PFSK-1 (cell line): ENCODE results near the gene GRK1.

Source experiments
- FOXP2 ChIP-seq: optimal IDR thresholded peaks from 2 replicates; pipeline ENCODE3; 2011; ENCODE audit warnings: borderline replicate concordance, control low read depth, inconsistent platforms; ENCODE audit not compliant: insufficient read depth; ENCODE audit errors: extremely low read length, extremely low read depth
- POLR2AphosphoS5 ChIP-seq: IDR thresholded peaks from 2 replicates; pipeline ENCODE4 v1.6.1; 2012; ENCODE audit warnings: low read depth, mild to moderate bottlenecking, control low read depth, low read length, moderate library complexity
- REST ChIP-seq, 2 experiments: IDR thresholded peaks; 2 replicates each; pipeline versions ENCODE4 v1.6.1 to v1.8.0; 2011 to 2012; ENCODE audit warnings: low read depth in 2 of 2, low read length in 2 of 2, control low read depth in 1 of 2, inconsistent platforms in 1 of 2, mild to moderate bottlenecking in 1 of 2, moderate library complexity in 1 of 2; ENCODE audit not compliant: insufficient read depth in 1 of 2
- SIN3A ChIP-seq: IDR thresholded peaks from 2 replicates; pipeline ENCODE4 v1.6.1; 2012; ENCODE audit warnings: mild to moderate bottlenecking, low read length, moderate library complexity, borderline replicate concordance; ENCODE audit not compliant: insufficient read depth
- TAF1 ChIP-seq: IDR thresholded peaks from 2 replicates; pipeline ENCODE4 v1.6.1; 2012; ENCODE audit warnings: low read length, control low read depth, borderline replicate concordance; ENCODE audit not compliant: insufficient read depth

The GRK1 gene

DNA sequence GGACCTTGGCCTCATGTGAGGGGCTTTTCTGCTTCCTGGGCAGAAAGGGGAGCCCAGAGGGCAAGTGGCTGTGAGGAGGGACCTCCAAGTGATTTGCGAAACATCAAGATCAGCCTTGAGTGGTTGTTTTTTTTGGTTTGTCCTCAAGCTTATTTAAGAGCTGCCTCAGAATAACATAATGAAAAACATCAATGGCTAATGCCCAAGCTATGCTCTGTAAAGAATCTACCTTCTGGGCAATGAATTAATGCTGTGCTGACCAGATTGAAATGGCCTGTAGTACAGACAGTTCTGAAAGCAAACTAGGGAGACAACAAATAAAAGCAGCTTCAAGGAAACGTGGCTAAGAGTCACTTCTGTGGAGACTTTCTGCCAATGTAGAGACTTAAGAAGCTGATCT is 100.3 kb downstream of the GRK1 start:
- TF ChIP-seq FOXP2 (no peak), TAF1 (no peak), REST (IDR thresholded peaks at IDR 0.05; ENCODE audit: insufficient read depth in 1 of 2, low read depth in 2 of 2, low read length in 2 of 2) (no peak), SIN3A (no peak), POLR2AphosphoS5 (no peak)

DNA sequence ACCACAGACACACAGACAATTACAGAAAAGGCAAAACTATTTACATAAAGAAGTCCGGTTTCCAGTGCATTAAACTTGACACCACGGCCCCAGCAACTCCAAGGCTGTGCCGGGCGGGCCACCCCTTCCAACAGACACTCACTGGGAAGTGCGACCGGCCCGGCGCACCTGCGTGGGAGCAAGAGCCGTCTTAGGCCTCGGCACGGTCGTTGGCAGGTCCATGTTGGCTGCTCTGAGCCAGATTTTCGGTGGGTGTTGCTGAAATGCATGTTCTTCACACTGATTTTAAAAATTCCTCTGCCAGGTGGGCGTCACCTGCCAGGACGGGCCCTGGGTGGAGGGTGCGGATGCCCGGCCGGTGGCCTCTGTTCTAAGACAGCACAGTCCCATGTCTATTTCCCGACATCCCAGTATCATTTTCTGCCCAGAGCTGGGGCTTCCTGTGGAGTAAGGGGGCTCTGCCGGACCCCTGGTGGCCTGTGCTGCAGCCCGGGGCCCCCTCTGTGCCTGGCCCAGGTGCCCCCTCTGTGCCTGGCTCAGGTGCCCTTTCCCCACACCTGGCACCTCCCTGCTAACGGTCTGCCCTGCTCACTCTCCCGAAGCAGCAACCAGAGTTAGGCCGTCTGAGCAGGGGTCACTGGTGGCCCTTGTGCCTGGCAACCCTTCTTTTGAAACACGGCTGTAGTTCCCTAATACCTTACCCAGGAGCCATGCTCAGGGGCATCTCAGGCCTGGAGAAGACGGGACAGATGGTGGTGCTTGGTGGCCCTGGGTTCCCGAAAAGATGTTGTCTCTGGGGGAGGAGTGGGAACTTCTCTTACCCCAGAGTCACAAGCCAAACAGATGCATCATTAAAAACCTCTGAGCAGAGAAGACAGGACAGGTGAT is 101.2 kb downstream of the GRK1 start:
- TF ChIP-seq SIN3A: no peak
- TF ChIP-seq REST (IDR thresholded peaks at IDR 0.05; ENCODE audit: insufficient read depth in 1 of 2, low read depth in 2 of 2, low read length in 2 of 2): no peak
- TF ChIP-seq TAF1: no peak
- TF ChIP-seq FOXP2: no peak
- TF ChIP-seq POLR2AphosphoS5: no peak

- TF ChIP-seq POLR2AphosphoS5 (no peak), TAF1 (no peak), REST (IDR thresholded peaks at IDR 0.05; ENCODE audit: insufficient read depth in 1 of 2, low read depth in 2 of 2, low read length in 2 of 2) (no peak), FOXP2 (no peak), SIN3A (no peak)
Measured at GRCh38 chr13:113769106-113769505, 102.1 kb downstream of the GRK1 start.

- TF ChIP-seq SIN3A: no peak
- no peak for TF ChIP-seq FOXP2
- no peak for TF ChIP-seq TAF1
Measured at GRCh38 chr13:113769881-113770280, 102.9 kb downstream of the GRK1 start.

GRCh38 chr13:113770441-113770840 is 103.4 kb downstream of the GRK1 start:
- TF ChIP-seq SIN3A: no peak
- no peak for TF ChIP-seq FOXP2
- TF ChIP-seq TAF1: no peak
- no peak for TF ChIP-seq POLR2AphosphoS5
- TF ChIP-seq REST (IDR thresholded peaks at IDR 0.05; ENCODE audit: insufficient read depth in 1 of 2, low read depth in 2 of 2, low read length in 2 of 2): no peak
